GM18951 (cell line): ENCODE results near the gene GFOD1.

ENCODE experiments used
- POLR2A ChIP-seq: IDR thresholded peaks from 4 replicates; pipeline ENCODE4 v1.6.1; 2011; ENCODE audit warnings: mild to moderate bottlenecking; ENCODE audit not compliant: insufficient read length, insufficient read depth; ENCODE audit errors: extremely low read depth
- in situ Hi-C: fragments of 300-500 bp; cut with MboI; formaldehyde crosslinking; loops from one replicate; pipeline ENCODE4 v1.12.0; 2022; ENCODE audit warnings: low sequenced_read_pairs, mixed read lengths, inconsistent platforms; ENCODE audit not compliant: unreplicated experiment

GFOD1 gene

DNA sequence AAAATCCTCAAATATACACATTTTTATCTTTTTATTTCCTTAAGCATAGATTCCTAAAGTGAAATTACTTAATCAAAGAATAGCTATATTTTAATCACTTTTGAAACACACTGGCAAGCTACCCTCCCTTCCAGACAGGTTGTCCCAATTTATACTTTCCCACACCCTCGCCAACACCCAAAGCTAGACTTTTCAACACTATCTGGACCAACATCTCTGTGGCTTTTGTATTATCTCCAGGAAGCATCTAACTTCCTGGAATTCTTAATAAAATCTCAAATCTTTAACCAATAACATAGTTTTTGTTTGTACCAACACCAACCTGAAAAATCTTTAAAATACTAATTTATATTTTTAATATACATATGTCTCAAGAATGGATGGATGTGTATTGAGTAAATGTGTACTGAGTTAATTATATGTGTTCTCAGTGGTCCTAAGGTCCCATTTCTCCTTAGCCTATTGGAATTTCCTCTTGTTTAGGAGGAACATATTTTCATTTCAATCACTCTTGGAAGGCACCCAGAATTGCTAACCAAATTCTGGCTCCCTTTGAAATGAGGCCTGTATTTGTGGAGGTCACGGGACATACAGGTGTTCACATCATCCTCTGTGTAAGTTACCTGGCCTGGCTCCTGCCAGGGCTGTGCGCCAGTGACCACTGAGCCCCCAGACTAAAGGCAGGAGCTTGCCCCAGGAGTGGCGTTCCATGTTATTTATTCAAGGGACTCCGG is 17.4 kb upstream of the GFOD1 start:
- in situ Hi-C loops = no loop called here
- TF ChIP-seq POLR2A = no peak

DNA sequence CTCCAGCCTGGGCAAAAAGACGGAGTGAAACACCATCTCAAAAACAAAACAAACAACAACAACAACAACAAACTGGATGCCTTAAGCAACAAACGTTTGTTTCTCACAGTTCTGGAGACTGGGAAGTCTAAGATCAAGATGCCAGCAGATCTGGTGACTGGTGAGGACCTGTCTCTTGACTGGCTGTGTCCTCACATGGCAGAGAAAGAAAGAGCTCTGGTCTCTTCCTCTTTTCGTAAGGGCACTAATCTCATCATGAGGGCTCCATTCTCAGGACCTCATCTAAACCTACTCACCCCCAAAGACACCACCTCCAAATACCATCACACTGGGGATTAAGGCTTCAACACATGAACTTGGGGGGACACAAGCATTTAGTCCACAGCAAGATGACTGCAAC is 13.5 kb upstream of the GFOD1 start:
- in situ Hi-C loops = no loop called here
- no peak for TF ChIP-seq POLR2A

DNA sequence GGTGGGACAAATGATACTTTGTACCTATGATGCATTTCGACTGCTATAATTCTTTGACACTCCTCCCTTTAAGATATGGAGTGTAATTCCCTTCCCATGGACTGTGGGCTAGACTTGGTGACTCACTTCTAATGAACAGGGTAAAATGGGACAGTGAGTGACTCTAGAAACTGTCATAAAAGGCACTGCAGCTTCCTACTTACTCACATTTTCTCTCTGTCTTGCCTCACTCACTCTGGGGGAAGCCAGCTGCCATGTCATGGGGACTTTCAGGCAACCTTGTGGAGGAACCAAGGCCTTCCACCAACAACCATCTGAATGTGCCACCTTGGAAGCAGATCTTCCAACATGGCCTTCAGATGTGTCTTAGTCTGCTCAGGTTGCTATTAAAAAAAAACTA is 12.9 kb upstream of the GFOD1 start:
- in situ Hi-C loops = no loop called here
- no peak for TF ChIP-seq POLR2A

DNA sequence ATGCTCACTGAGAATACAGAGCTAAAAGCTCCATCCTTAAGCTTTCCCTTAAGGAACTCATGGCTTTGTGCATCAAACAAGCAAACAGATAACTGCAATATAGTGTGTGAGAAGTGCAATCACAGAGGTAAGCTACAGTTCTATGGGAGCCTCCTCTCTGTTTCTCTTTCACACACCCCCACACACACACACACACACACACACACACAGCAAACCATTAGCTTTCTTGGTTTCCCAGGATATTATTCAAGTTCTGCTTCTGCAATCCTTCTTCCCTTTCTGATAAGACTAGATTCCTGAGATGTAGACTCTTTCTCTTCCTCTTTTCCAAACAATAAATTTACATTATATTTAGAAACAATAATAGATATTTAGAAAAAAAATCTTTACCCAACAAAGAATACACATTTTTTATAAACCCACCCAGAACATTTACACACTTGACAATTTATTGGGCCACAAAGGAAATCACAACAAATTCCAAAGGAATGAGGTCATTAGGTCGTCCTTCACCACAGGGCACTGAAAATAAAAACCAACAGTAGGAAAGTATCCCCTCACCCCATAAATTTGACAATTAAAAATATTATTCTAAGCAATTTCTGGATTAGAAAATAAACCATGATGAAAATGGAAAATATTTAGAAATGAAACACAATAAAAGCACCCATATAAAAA is 9.3 kb upstream of the GFOD1 start:
- in situ Hi-C loops = no loop called here
- no peak for TF ChIP-seq POLR2A

DNA sequence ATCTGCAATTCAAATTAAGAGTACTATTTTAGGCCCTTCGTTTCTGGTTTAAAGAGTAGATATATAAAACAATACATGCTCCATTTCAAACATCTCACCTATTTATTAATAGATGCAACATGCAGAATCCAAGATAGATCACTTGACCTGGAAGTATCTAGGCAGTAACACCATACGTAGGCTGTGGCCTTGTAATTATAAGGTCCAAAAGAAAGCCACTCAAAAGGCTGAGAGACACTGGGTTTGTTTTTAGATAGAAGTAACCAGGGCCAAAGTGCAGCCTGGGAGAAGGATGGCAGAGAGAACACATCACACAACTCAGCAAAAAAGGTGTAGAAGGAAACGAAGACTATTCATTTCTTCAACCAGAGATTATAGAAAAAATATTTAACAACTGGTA is 8.4 kb upstream of the GFOD1 start:
- in situ Hi-C loops = no loop called here

DNA sequence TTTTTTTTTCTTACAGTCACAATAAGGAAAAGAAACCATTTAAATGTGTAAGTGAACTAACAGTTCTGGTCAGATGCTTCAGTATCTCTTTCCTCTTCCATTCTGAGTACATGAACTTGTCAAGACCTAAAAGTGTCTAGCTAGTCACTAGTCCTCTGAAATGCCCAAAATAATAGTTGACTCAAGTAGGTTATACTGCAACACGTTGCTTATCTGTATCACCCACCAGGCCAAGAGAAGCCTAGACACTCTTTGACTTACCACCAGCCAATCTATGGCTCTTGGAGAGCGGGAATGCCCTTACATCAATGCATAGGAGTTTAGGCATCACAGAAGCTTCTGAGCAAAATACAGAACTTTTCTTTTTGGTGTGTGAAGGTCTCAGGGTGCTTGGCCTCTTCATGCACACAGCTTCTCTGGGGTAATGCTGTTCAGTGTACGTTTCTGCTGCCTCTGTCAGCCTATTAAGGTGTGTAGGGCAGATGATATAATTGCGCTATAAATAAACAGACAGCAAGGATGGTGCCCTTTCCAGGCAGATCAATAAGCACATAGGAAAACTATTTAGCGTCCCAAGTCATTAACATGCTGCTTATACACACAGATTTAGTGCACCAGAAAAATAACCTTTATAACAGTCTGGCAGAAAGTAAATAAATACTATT is 7.8 kb upstream of the GFOD1 start:
- in situ Hi-C loops = no loop called here
- TF ChIP-seq POLR2A = no peak

More for the DNA sequence above, 8.4 kb upstream of the GFOD1 start:
- TF ChIP-seq POLR2A = no peak

DNA sequence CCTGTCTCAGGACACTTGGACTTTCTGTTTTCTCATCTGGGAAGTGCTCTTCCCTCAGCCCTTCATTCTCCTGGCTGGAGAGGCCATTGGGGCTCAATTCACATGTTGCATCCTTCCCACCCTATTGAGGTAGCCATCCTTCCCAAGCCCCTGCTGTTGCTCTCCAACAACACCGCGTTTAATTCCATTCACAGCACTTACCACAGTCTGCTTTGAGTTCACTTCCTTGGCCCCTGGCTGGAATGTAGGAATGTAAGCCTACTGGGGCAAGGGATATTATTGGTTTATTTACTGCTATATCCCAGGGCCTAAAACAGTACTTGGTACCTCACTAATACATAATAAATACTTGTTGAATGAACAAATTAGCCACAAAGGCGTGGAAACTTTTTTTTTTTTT is 6.7 kb upstream of the GFOD1 start:
- TF ChIP-seq POLR2A = no peak
- in situ Hi-C loops = no loop called here

DNA sequence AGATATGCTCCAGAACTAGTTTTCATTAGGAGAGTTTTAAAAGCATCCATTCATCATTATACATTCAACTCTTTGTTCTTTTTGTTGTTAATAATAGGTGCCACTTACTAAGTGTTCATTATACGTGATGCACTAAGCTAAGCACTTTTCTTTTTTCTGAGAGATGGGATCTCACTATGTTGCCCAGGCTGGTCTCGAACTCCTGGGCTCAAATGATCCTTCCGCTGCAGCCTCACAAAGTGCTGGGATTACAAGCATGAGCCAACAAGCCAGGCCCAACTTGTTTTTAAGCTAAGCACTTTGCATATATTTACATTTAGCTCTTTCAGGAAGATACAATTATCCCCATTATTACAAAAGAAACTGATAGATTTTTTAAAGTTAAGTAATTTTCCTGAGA is 5.7 kb upstream of the GFOD1 start:
- in situ Hi-C loops = no loop called here
- no peak for TF ChIP-seq POLR2A

DNA sequence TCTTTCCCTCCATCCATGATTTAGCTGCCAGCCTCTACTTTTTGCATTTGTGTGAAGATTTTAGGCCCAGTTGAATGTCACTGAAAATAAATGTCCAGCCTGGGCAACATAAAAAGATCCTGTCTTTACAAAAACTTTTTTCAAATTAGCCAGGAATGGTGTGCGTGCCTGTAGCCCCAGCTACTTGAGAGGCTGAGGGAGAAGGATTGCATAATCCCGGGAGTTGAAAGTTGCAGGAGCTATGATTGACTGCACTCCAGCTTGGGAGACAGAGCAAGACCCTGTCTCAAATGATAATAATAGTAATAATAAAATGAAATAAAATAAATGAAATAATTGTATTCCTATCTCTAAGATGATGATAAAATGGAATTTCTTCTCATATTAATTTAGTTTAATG is 5.0 kb upstream of the GFOD1 start:
- TF ChIP-seq POLR2A = no peak
- in situ Hi-C loops = no loop called here

DNA sequence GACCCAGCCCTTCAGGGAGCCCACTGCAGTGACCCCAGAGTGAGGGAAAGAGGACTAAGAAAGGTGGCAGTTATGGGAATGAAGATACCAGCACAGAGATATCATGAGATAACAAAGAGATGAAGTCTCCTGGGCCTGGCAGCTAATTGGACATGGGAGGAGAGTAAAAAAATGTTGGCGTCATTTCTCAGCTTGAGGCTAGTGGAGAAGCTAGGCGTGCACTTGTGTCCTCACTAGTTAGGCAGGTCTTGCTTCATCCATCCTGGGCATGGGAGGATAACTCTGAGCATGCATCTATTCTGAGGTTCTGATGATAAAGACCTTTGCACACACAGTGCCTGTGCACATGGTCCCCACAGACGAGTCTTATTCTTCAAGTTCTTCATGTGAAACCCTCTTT is 4.1 kb upstream of the GFOD1 start:
- no peak for TF ChIP-seq POLR2A
- in situ Hi-C loops = no loop called here

DNA sequence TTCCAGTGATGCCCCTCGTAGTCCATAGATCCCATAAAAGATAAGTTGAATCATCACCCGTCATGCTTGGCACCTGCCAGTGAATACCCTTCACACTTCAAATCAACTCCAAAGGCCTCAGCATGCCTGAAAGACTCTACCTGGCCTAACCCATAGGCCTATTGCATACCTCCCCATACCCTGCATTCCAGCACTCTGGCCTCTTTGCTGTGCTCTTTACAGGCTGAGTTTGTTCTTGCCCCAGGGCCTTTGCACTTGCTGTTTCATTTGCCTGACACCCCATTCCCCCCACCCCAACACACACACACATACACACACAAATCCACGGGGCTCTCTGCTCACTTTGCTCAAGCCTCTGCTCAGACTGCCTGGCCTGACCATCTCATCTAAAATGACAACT is 3.0 kb upstream of the GFOD1 start:
- in situ Hi-C loops = no loop called here
- TF ChIP-seq POLR2A = no peak

DNA sequence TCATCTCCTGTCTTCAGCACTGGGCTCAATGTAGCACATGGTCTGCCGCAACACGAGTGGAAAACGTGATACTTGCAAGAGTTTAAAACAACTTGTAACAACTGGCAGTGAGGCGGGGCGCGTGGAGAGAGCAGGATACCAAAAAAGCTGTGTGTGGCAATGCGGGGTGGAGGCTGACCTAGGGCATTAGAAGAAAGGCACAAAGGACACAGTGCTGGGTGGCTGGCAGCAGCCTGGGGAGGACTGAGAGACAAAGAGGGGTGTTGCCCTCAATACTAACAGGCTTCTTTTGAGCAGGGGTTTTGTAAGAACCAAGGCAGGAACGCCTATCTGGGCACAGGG is 1.5 kb upstream of the GFOD1 start:
- TF ChIP-seq POLR2A = no peak
- in situ Hi-C loops = no loop called here

DNA sequence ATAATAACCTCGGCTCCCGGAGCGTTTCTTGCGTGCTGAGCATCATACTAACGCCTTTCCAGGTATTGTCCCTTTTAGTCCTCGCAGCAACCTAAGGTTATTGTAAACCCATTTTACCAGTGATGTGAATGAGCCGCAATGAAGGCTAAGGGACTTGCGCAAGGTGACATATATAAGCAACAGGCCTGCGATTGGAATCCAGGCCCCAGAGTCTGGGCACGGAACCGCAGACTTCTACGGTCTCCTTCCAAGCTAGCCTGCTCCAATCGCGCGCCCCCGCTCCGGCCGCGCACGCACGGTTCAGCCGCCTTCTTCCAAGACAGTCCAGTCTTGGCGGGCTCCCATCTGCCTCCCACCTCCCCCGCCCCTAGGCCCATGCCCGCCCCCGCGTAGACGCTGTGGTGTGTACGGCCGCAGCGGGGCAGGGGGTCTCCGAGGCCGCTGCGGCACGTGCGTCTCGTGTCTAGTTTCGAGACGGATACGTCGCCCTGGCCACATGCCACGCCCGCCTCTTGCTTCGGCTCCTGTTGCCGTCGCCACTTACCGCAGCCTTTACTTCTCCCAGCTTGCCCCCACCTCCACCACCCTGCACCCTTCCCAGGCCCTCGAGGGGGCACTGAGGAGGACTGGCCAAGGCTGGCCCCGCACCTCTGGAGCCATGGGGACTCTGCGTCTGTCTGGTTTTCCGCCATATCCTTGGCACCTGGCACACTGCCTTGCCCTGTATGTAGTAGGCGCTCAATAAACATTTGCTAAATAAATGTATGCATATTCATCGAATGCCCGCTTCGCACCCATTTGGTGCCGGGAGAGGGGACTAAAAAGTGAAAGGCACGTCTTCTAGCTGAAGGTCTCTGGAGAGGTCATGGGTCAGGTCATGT is 855 bp upstream of the GFOD1 start:
- no peak for TF ChIP-seq POLR2A
- in situ Hi-C loops = no loop called here
